Ishikawa (cell line): ENCODE data around the gene HOXA11.

Source experiments
- CEBPB ChIP-seq: IDR thresholded peaks from 2 replicates; pipeline ENCODE4 v1.6.1; 2012
- CREB1 ChIP-seq: IDR thresholded peaks from 2 replicates; pipeline ENCODE4 v1.6.1; 2012; ENCODE audit warnings: low read depth
- EP300 ChIP-seq: IDR thresholded peaks from 2 replicates; pipeline ENCODE4 v1.6.1; 2012; ENCODE audit warnings: borderline replicate concordance
- NFIC ChIP-seq: IDR thresholded peaks from 2 replicates; pipeline ENCODE4 v1.6.1; 2012
- RAD21 ChIP-seq: IDR thresholded peaks from 2 replicates; pipeline ENCODE4 v1.6.1; 2012; ENCODE audit warnings: low read depth
- TAF1 ChIP-seq: IDR thresholded peaks from 2 replicates; pipeline ENCODE4 v1.6.1; 2012; ENCODE audit warnings: low read depth, mild to moderate bottlenecking
- TCF12 ChIP-seq: IDR thresholded peaks from 2 replicates; pipeline ENCODE4 v1.6.1; 2012; ENCODE audit warnings: low read depth
- TEAD4 ChIP-seq: IDR thresholded peaks from 2 replicates; pipeline ENCODE4 v1.6.1; 2012
- YY1 ChIP-seq: IDR thresholded peaks from 2 replicates; pipeline ENCODE4 v1.6.1; 2012; ENCODE audit warnings: low read depth
- ZBTB7A ChIP-seq: IDR thresholded peaks from 2 replicates; pipeline ENCODE4 v1.6.1; 2012; ENCODE audit warnings: low read depth
- TF ChIP-seq, protein P1 (sequence below): IDR thresholded peaks from 2 replicates; pipeline ENCODE4 v1.6.1; 2012; ENCODE audit warnings: low read depth, mild to moderate bottlenecking
- TF ChIP-seq, protein P2 (sequence below): IDR thresholded peaks from 2 replicates; pipeline ENCODE4 v1.6.1; 2012

DNA sequence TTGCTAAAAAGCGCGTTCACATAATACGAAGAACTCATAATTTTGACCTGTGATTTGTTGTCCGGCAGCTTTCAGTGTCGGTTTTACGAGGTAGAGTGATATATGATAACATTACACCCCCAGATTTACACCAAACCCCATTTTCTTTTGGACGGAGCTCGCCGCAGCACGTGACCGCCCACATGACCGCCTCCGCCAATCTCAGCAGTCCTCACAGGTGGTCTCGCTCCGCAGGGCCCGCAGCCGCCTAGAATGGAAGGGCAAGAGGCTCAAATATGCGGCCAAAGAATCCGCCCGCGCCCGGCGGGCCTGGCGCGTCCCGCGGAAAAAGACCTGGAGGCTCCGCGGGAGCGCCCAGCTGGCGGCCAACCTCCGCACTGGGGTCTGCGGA lies 28.5 kb downstream of the HOXA11 start, which contains the start of gene HOXA7:
- TF ChIP-seq EP300 (no peak), NFIC (peak; percentile 25), ZBTB7A (0 out of 2 replicates have a peak, but pooled peaks have one; percentile 55), YY1 (peak; percentile 81), RAD21 (no peak), TEAD4 (peak; percentile 31; the same call in 1 of the 2 replicates), CREB1 (no peak), TAF1 (peak; percentile 81), TCF12 (no peak; the same call in 1 of the 2 replicates), CEBPB (no peak)
- TF ChIP-seq, protein P1, sequence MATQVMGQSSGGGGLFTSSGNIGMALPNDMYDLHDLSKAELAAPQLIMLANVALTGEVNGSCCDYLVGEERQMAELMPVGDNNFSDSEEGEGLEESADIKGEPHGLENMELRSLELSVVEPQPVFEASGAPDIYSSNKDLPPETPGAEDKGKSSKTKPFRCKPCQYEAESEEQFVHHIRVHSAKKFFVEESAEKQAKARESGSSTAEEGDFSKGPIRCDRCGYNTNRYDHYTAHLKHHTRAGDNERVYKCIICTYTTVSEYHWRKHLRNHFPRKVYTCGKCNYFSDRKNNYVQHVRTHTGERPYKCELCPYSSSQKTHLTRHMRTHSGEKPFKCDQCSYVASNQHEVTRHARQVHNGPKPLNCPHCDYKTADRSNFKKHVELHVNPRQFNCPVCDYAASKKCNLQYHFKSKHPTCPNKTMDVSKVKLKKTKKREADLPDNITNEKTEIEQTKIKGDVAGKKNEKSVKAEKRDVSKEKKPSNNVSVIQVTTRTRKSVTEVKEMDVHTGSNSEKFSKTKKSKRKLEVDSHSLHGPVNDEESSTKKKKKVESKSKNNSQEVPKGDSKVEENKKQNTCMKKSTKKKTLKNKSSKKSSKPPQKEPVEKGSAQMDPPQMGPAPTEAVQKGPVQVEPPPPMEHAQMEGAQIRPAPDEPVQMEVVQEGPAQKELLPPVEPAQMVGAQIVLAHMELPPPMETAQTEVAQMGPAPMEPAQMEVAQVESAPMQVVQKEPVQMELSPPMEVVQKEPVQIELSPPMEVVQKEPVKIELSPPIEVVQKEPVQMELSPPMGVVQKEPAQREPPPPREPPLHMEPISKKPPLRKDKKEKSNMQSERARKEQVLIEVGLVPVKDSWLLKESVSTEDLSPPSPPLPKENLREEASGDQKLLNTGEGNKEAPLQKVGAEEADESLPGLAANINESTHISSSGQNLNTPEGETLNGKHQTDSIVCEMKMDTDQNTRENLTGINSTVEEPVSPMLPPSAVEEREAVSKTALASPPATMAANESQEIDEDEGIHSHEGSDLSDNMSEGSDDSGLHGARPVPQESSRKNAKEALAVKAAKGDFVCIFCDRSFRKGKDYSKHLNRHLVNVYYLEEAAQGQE, result no peak
- TF ChIP-seq, protein P2, sequence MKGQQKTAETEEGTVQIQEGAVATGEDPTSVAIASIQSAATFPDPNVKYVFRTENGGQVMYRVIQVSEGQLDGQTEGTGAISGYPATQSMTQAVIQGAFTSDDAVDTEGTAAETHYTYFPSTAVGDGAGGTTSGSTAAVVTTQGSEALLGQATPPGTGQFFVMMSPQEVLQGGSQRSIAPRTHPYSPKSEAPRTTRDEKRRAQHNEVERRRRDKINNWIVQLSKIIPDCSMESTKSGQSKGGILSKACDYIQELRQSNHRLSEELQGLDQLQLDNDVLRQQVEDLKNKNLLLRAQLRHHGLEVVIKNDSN, result peak; percentile 100
